Lower leg skin (tissue), 3 donors: ENCODE results near the gene NFIA.

Experiments
- POLR2A ChIP-seq, 2 donors: fragments of 450-650 bp; IDR thresholded peaks; one replicate each; pipeline ENCODE4 v1.6.1; 2016 to 2017; ENCODE audit warnings: antibody characterized with exemption in 2 of 2, mild to moderate bottlenecking in 1 of 2, moderate library complexity in 1 of 2
- TF ChIP-seq, protein P1 (sequence below), 3 donors: fragments of 450-650 bp; IDR thresholded peaks; one replicate each; pipeline ENCODE4 v1.5.1; 2016; ENCODE audit warnings: antibody characterized with exemption in 3 of 3, mild to moderate bottlenecking in 3 of 3, moderate library complexity in 2 of 3

GRCh38 chr1:61310538-61310937, 228.2 kb downstream of the NFIA start:
- TF ChIP-seq, protein P1, sequence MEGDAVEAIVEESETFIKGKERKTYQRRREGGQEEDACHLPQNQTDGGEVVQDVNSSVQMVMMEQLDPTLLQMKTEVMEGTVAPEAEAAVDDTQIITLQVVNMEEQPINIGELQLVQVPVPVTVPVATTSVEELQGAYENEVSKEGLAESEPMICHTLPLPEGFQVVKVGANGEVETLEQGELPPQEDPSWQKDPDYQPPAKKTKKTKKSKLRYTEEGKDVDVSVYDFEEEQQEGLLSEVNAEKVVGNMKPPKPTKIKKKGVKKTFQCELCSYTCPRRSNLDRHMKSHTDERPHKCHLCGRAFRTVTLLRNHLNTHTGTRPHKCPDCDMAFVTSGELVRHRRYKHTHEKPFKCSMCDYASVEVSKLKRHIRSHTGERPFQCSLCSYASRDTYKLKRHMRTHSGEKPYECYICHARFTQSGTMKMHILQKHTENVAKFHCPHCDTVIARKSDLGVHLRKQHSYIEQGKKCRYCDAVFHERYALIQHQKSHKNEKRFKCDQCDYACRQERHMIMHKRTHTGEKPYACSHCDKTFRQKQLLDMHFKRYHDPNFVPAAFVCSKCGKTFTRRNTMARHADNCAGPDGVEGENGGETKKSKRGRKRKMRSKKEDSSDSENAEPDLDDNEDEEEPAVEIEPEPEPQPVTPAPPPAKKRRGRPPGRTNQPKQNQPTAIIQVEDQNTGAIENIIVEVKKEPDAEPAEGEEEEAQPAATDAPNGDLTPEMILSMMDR (IDR thresholded peaks at IDR 0.05), result no peak
- TF ChIP-seq POLR2A (IDR thresholded peaks at IDR 0.05), result no peak
